IPS-NIHi7 (cell line): ENCODE measurements around the gene GTF3C6.
"Not testable (repeated sequence)": the region's sequence is repeated elsewhere in the genome, so short reads cannot be mapped to it uniquely, and the experiment has no call there.

Experiments
- DNase-seq: peaks from one replicate; pipeline ENCODE4 v3.0.0; 2012; ENCODE audit warnings: mixed read lengths; ENCODE audit errors: extremely low spot score

GTF3C6 gene

DNA sequence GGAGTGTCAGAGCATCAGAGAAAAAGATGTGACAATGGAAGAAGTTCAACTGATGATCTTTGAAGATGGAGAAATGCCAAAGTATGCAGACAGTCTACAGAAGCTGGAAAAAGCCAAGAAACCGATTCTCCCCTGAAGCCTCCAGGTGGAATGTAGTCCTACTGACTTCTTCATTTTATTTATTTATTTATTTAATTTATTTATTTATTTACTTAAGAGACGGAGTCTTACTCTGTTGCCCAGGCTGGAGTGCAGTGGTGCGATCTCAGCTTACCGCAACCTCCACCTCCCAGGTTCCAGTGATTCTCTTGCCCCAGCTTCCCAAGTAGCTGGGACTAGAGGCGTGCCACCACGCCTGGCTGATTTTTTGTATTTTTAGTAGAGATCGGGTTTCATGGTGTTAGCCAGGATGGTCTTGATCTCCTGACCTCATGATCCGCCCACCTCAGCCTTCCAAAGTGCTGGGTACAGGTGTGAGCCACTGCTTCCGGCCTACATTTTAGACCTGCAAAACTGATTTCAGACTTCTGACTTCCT is 21.1 kb downstream of the GTF3C6 start:
- DNase-seq = no peak

DNA sequence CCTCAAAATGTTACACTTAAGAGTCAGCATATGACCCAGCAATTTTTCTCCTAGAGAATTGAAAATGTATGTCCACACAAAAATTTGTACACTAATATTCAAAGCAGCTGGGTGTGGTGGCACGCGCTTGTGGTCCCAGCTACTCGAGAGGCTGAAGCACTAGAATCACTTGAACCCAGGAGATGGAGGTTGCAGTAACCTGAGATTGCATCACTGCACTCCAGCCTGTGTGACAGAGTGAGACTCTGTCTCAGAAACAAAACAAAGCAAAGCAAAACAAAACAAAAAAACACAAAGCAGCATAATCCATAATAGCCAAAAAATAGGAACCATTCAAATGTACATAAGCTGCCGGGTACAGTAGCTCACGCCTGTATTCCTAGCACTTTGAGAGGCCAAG is 21.7 kb downstream of the GTF3C6 start:
- no peak for DNase-seq

DNA sequence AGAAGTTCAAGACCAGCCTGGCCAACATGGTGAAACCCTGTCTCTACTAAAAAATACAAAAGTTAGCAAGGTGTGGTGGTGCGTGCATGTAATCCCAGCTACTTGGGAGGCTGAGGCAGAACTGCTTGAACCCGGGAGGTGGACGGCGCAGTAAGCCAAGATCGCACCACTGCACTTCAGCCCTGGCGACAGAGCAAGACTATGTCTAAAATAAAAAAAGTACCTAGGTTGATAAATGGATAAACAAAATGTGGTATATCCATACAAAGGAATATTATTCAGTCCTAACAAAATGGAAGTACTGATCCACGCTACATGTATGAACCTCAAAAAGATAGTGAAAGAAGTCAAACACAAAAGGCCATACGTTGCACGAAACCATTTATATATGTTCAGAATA is 22.1 kb downstream of the GTF3C6 start:
- no peak for DNase-seq

DNA sequence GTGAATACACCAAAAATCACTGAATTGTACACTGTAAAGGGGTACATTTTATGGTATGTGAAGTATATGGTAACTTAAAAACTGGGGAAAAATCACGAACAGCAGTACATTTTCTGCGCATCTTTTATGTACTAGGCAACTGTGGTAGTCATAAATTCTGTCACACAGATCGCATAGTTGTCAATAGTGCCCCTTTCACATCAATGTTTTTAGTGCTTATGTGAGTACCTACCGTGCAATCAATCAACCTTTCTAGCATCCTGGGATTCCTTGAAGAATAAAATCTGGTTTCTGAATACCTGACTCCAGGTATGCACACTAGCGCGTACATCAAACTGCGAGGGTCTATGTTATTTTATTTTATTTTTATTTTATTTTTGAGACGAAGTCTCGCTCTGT is 22.7 kb downstream of the GTF3C6 start:
- DNase-seq = no peak

DNA sequence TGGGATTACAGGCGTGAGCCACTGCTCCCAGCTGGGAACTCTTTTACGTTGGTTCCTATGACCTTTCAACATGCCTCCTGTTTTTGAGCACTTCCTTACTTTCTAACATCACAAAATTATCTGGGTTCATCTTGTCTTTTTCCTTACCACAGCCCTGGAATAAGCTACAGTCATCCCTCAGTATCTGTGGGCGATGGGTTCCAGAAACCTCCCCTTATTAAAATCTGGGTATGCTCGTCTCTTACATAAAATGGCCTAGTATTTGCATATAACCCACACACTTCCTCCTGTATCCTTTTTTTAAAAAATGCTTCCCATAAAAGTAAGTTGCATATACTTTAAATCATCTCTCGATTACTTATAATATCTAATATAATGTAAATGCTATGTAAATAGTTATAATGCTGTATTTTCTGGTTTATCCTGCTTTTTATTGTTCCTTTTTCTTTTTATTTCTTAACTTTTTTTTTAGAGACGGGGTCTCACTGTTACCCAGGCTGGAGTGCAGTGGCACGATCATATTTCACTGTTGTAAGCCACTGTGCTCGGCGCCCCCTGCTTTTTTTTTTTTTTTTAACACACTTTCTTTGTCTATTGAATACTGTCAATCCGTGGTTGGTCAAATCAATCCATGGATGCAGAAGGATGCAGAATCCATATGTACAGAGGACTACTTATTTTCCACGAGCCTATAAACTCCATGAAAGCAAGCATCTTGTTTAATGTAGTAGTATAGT is 32.5 kb downstream of the GTF3C6 start:
- no peak for DNase-seq

DNA sequence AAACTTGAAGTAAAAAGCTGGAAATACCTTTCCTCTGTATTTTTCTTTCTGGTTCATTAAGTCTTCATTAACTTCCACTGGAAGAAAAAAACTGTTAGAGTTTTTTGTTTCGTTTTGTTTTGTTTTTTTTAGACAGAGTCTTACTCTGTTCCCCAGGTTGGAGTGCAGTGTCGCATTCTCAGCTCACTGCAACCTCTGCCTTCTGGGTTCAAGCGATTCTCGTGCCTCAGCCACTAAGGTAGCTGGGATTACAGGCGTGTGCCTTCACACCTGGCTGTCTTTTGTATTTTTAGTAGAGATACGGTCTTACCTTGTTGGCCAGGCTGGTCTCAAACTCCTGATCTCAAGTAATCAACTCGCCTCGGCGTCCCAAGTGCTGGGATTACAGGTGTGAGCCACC is 38.2 kb downstream of the GTF3C6 start:
- no peak for DNase-seq

DNA sequence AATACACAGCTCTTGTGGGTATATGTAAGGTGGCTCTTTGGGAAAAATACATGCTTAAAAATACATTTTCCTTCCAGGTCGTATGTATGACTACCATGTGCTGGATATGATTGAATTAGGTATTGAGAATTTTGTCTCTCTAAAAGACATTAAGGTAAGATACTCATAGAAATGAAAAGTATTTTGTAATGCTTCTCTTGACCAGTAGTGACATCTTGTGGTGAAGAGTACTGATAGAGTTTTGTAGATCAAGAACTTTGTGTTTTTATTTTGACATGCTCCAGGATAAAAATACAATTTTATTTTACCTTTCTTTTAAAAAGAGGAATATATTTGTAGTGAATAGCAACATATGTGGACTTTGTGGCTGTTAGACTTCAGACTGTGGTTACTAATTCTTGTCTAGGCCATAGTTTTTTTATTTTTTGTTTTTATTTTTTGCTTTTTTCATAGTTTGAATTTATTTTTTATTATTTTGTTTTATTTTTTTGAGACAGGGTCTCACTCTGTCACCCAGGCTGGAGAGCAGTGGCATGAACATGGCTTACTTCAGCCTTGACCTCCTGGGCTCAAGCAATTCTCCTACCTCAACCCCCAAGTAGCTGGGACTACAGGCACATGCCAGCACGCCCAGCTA is 41.2 kb downstream of the GTF3C6 start:
- DNase-seq = no peak

DNA sequence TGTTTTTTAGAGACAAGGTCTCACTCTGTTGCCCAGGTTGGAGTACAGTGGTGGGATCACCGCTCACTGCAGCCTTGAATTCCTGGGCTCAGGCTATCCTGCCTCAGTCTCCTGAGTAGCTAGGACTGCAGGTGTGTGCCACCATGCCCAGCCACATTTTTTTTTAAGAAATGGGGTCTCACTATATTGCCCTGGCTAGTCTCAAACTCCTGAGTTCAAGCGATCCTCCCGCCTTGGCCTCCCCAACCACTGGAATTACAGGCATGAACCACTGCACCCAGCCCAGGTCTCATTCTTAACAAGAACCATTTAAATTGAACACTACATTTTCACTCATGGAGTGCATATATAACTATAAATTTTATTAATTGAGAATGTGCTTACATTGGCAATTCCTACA is 43.8 kb downstream of the GTF3C6 start:
- DNase-seq = no peak

DNA sequence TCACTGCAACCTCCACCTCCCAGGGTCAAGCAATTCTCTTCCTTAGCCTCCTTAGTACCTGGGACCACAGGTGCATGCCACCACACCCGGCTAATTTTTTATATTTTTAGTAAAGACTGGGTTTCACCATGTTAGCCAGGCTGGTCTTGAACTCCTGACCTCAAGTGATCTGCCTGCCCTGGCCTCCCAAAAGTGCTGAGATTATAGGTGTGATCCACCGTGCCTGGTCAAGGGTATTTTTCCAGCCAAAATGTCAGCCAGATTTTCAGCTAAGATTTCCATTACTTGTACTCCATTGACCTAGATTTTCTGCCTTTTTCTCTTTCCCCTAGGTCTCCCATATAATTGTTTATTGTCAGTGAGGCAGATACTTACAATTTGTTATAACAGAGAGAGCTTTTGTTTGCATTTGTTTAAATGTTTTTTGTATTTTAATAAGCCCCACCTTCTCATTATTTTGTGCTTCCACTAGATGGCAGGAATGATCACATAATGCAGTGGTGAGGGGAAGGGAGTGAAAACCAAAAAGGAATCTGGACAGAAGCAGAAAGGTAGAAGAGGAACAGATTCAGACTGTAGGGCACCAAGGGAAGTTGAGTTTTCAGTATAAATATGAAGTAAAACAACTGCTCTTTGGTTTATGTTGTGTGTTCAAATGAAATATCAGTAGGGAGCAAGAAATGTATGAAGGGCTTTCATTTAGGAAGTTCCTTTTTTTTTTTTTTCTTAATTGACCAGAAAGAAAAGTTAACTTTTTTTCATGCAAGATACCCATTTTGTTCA is 53.0 kb downstream of the GTF3C6 start:
- DNase-seq = peak; percentile 54

DNA sequence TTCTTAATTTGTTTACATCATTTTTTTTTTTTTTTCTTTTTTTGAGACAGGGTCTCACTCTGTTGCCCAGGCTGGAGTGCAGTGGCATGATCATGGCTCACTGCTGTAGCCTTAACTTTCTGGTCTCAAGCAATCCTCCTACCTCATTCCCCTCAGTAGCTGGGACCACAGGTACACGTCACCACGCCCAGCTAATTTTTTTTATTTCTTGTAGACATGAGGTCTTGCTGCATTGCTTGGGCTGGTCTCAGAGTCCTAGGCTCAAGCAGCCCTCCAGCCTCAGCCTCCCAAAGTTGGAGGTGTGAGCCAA is 53.6 kb downstream of the GTF3C6 start:
- DNase-seq = no peak

DNA sequence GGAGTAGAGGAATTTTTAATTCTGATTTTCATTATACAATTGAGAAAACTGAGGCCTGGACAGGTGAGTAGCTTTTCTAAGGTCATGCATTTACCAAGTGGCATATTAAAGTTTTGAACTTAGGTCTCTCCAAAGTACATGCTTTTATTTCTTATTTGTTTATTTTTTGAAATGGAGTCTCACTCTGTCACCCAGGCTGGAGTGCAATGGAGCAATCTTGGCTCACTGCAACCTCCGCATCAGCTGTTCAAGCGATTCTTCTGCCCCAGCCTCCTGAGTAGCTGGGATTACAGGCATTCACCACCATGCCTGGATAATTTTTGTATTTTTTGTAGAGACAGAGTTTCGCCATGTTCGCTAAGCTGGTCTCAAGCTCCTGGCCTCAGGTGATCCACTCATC is 54.0 kb downstream of the GTF3C6 start:
- not testable (repeated sequence) for DNase-seq

DNA sequence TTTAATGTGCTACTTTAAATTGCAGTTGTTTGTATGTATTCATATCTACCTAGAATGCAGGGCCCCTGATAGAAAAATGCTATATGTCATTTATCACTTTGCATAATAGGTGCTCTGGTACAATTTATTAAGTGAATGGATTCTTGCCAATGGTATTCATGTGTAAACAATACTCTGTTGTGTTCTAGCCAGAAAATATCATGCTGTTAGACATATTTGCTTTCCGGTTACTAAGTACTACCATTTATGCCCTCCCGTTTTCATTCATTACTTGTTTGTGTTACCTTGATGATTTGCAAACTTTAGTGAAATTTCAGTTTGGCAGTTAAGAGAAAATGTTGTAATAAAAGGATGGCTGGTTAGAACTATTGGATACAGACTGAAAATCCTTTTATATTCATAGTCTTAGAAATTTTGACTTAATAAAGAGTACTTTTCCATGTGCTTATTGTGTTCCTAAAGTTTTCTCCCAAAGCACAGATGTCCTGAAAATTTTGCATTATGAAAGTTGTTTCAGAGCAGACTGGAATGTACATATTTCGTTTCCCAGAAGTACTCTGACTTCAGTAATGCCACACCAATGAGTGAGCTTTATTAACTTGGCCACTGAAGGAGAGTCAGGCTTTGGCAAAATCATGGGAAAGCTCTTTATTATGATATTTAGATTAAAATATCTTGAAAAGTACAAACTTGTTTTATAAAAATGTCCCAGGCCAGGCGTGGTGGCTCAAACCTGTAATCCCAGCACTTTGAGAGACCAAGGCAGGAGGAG is 54.8 kb downstream of the GTF3C6 start:
- DNase-seq = no peak

DNA sequence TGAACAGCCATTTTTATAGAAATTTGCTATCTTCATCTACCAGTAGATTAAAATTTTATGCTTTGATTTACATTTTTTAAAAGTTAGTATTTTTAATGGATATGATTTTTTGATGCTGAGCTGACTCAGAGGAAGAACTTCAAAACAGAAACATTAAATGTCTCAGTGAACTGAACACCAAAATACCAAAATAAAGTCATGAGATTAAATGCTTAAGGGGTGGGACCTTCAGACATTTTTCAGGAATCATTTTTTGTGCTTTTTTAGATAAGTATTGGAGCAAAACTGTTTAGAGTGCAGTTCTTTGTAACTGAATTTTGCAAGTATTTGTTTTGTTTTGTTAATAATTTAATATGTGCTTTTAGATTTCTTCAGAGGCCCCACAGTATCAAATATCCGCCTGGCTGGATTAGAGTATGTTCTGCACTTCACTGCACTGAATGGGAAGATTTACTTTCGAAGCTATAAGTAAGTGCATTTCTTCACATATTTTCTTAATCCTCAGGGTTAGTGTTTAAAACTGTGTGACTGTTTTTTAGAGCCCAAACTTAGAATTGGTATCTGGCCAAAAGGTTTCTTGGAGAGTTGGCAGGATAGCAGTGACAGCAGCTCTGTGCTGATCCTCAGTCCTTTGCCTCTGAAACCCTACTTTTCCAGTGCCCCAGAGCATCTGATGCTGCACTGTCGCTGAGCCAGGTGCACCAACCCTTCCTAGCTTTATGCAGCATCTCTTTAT is 57.1 kb downstream of the GTF3C6 start:
- no peak for DNase-seq

DNA sequence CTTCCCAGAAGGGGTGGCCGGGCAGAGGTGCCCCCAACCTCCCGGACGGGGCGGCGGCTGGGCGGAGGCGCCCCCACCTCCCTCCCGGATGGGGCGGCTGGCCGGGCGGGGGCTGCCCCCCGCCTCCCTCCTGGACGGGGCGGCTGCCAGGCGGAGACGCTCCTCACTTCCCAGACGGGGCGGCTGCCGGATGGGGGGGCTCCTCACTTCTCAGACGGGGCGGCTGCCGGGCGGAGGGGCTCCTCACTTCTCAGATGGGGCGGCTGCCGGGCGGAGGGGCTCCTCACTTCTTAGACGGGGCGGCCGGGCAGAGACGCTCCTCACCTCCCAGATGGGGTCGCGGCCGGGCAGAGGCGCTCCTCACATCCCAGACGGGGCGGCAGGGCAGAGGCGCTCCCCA is 58.7 kb downstream of the GTF3C6 start:
- not testable (repeated sequence) for DNase-seq
